NCI-H1092 (cell line): ENCODE results near the gene B3GLCT.
"Not testable (repeated sequence)": the region's sequence is repeated elsewhere in the genome, so short reads cannot be mapped to it uniquely, and the experiment has no call there.

Experiments used
- DNase-seq: peaks from one replicate; lab custom pipeline; 2025; lab: John Stamatoyannopoulos, UW

Gene B3GLCT

DNA sequence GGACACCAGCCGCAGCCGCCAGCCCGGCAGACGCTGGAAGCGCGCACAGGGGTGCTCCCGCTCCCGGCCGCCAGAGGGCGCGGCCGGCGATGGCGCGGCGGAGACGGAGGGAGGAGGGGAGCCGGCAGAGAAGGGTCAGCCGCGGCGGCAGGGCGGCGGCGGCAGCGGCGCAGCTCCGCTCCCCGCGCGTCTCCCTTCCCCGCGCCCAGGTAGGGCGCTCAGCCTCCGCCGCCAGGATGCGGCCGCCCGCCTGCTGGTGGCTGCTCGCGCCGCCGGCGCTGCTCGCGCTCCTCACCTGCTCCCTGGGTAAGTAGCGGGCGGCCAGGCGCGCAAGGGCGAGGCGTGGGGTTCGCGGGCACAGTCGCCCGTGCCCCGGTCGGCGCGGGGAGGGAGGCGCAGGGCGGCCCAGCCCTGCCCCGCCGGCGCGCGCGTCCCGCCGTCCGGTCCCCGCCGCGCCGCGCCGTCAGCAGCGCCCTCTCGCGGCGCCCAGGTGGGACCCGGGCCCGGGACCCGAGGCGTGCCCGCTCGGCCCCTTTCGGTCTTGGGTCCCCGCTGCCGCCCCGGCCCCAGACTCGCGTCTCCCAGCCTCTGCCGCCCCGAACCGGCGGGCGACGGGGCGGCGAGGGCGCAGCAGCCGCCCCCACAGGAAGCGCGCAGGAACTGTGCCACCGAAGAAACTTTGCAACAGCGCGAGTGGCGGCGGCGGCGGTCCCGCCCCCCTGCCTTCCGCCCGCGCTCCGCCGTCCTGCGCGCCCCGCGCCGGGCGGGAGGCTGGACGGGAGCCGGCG, at the start of gene B3GLCT:
Gene B3GLCT (plus strand): TSS at position 127 of the 788 bp plus-strand sequence. CDS start 110 bp downstream, at position 237.
- peak; percentile 42 for DNase-seq

DNA sequence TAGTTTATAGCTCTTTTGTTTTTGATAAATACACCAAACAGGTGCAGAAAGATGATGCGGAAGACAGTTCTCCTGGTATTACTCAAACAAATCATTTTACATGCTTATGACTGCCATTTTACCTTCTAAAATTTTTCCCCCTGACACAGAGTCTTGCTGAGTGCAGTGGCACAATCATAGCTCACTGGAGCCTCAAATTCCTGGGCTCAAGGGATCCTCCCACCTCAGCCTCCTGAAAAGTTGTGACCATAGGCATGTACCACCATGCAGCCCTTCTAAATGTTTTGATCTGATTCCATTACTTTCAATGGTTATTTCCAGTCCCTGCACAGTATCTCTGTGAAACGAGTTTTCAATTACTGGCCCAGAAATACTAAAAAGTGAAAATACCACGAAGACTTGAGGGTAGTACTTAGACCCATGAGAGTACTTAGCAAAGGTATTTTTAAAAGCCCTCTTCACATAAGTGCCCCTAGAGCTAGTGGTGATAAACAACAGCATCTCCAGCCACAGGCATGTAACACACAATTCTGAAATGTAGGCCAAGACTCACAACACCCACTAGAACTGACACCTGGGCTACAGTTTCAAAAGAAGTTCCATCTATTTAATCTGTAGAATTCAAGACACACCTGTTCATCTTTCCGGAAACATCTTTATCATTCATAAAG, 49.3 kb upstream of the B3GLCT start:
- no peak for DNase-seq

GRCh38 chr13:31151837-31152236, 47.9 kb upstream of the B3GLCT start:
- DNase-seq = no peak

GRCh38 chr13:31154939-31155338, 44.8 kb upstream of the B3GLCT start:
- no peak for DNase-seq

- DNase-seq = no peak
These were observed 40.5 kb upstream of the B3GLCT start for GRCh38 chr13:31159306-31159705.

DNA sequence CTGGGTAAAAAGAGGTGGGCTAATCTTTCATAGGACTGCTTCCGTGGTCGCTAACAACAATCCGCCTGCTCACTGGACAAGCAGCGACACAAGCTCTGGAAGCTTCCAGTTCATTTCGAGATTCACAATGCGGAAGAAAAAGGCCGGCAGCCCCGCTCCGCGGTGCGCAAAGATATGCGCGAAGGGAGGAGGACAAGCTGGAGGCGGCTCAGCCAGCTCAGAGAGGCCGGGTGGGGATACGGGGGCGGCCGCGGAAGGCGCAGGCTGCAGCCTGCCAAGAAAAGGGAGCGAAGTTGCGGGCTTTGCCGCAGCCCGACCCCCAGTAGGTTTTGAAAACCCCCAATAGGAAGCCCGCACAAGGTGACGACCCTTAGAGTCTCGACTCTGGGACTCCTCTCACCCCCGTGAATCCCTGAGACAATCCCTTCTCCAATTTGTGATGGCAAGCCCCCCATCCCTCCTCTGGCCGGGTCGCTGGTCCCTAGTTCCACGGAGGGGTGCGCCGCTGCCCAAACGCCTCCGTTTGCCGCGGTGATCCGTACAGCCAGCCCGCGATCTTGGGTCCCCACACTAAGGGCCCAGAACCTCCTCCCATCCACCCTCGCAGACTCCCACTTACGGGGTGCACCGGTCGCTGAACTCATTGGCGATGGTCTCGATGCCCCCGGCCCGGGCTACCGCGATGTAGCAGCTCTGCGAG, 38.8 kb upstream of the B3GLCT start:
- DNase-seq = peak; percentile 33

DNA sequence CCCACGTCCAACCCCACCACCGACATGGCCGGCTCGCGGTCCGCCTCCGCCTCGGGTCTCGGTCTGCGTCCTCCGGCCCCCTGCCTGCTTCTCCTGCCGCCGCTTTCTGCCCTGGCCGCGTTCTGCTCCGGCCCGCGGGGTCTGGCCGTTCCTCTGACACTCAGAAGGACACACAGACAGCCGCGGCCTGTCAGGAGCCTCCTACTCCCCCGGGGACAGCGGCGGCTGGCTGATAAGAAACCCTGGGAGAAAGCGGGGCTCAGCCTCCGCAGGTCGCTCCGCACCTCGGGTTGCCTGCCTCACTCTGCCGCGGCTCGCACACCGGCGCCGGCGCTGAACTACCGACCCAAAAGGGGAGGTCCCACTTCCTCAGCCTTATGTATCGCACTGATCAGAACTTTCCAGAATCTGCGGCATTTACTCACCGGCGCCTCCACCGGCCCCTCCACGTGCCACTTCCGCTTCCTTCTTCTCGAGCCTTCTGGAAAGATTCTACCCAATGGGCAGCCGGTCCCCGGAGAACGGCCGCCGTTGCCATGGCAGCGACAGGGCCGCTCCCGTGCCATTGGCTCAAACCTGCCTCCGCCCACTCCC, 38.1 kb upstream of the B3GLCT start, which contains the start of gene HSPH1:
Gene HSPH1 (minus strand): TSS at position 348 of the 594 bp plus-strand sequence. CDS start 322 bp downstream, at position 26.
- peak; percentile 91 for DNase-seq

GRCh38 chr13:31162151-31163008, 37.4 kb upstream of the B3GLCT start:
- DNase-seq = peak; percentile 94

DNA sequence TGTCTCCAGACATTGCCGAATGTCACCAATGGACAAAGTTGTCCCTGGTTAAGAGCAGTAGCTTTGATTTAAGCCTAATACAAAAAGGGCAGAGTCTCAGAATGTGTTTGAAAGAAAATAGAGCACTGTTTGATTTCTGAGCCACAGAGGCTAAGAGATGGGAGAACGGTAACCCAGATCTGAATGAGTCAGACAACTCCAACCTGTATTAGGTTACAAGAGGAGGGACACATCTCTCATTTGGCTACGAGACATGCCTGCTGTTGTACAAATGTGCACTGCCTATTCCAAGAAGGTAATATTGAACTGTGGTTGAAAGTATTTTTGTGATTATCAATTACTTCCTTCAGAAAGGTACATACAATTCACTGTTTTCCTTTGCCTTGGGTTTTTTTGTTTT, 33.2 kb upstream of the B3GLCT start:
- no peak for DNase-seq

- no peak for DNase-seq
These were observed 32.3 kb upstream of the B3GLCT start for GRCh38 chr13:31167490-31167889.

GRCh38 chr13:31168166-31168565, 31.6 kb upstream of the B3GLCT start:
- no peak for DNase-seq

GRCh38 chr13:31168736-31169135, 31.0 kb upstream of the B3GLCT start:
- DNase-seq = no peak

DNA sequence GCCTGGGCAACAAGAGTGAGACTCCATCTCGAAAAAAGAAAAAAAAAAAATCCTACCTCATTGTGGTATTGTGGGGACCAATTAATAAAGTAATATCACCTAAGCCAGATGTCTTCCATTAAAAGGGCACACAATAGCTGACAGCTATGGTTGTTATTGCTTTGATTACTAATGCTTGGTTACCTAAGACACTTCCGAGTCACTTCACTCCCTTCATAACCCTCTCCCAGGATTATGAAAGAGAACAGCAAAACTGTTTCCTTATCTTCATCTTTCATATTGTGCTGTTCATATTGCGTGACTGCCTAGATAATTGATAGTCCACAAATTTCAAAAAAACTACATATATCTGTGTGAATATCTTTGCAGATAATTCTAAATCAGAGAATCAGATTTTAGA, 27.8 kb upstream of the B3GLCT start:
- no peak for DNase-seq

DNA sequence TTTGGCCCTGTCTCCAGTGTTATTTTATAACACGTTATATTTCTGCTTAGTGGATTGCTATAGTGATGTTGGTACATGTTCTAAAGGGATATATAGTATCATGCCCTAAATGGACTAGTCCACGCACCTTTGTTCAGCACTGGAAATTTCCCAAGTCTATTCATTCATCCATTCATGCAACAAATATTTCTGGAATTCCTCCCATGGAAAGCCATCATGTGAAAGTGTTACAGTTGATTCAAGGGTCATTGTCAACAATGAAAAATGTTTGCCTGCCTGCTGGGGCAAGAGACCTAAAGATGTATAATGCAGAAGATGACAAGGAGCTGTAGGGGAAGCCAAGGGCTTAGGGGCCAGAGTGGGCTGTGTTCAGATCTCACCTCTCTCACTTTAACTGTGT, 27.2 kb upstream of the B3GLCT start:
- DNase-seq = no peak

DNA sequence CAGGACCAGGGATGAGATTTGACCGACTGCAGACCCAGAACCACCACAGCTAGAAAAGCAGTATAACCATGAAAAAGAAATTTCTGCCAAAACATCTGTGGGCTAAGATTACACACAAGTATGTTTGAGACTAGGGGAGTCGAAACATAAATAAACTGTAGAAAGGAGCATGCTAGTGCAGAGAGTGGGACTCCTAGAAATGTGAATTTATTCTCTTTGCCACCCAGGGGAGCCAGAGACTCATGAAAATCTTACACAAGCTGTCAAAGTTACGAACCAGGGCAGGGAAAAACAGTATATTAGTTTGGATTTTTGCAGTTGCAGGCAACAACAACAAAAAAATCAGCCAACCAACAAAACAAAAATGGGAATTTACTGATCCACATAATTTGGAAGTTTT, 25.8 kb upstream of the B3GLCT start:
- DNase-seq = no peak

DNA sequence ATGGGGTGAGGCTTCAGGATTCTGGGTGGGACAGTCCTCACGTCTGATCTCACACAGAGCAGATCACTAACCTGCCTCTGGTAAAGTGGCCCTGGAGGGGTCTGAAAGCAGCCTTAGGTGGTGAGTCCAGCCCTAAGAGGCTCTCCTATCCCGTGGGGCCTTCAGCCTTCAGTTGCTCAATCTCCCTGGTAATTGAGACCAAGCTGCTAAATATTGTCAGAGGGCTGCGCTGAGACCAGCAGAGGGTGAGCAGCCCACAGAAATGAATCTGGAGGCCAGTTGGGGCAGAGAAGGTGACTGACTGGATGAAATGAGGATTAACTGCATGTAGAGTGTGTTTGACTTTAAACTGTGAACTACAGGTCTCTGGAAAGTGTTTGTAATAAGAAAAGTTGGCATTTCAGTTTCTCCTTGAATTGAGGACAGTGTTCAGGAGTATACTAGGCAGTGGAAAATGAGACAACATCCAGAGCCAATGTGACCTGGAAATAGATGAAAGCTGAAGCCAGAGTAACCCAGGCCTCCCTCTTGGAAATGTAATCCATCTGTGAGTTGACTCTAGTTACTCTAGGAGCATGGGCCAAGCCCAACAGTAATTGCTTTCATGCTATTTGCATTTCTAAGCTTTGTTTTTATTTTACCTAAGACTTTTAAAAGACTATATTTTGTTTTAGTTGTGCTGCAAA, 23.8 kb upstream of the B3GLCT start:
- DNase-seq = no peak

GRCh38 chr13:31177813-31178495, 21.8 kb upstream of the B3GLCT start:
- DNase-seq = not testable (repeated sequence)

GRCh38 chr13:31179241-31179640, 20.5 kb upstream of the B3GLCT start:
- no peak for DNase-seq

- no peak for DNase-seq
These were observed 20.0 kb upstream of the B3GLCT start for GRCh38 chr13:31179754-31180153.

- DNase-seq = no peak
These were observed 16.8 kb upstream of the B3GLCT start for GRCh38 chr13:31182987-31183386.
